Hepatocyte (in vitro differentiated cells): Measurements from ENCODE around the gene CASTOR2.
"Not testable (repeated sequence)": the region's sequence is repeated elsewhere in the genome, so short reads cannot be mapped to it uniquely, and the experiment has no call there.

Experiments used
- CTCF ChIP-seq: fragments of 200-600 bp; sonication (generic); IDR thresholded peaks from 2 replicates; pipeline ENCODE4 v1.5.1; 2016; ENCODE audit warnings: antibody characterized with exemption, mild to moderate bottlenecking; ENCODE audit not compliant: poor library complexity
- EZH2 ChIP-seq: fragments of 200-600 bp; sonication (generic); IDR thresholded peaks from 2 replicates; pipeline ENCODE4 v1.6.1; 2016; ENCODE audit warnings: antibody characterized with exemption, mild to moderate bottlenecking, borderline replicate concordance
- EZH2phosphoT487 ChIP-seq: fragments of 200-600 bp; sonication (generic); IDR thresholded peaks from one replicate; pipeline ENCODE4 v1.6.1; 2018; ENCODE audit warnings: antibody characterized with exemption, mild to moderate bottlenecking, low read depth, moderate library complexity; ENCODE audit not compliant: unreplicated experiment, severe bottlenecking

- TF ChIP-seq CTCF, EZH2phosphoT487, EZH2: not testable (repeated sequence)
Measured at GRCh38 chr7:74922321-74922890, 42.1 kb upstream of the CASTOR2 start.
